ENCODE measurements around the gene BSCL2.

- TF ChIP-seq CTCF (IDR thresholded peaks at IDR 0.05) = peak in 1 of 4 experiments; percentile 3
- peak; percentile 91 for TF ChIP-seq POLR2AphosphoS5 (IDR thresholded peaks at IDR 0.05)
These were observed 20.1 kb upstream of the BSCL2 start, which contains the start of gene HNRNPUL2 for GRCh38 chr11:62727165-62727871.

Data from gastroesophageal sphincter (tissue), 3 donors.